ENCODE measurements around the gene TREML4. TPM values are rescaled to one million over a fixed set of nuclear protein-coding genes. Genes with fewer than 3 reads are reported as not detected.

The TREML4 gene
- total and polyA plus RNA-seq, 2 of the 4 experiments (the other 2 are of a cell fraction) = not detected

DNA sequence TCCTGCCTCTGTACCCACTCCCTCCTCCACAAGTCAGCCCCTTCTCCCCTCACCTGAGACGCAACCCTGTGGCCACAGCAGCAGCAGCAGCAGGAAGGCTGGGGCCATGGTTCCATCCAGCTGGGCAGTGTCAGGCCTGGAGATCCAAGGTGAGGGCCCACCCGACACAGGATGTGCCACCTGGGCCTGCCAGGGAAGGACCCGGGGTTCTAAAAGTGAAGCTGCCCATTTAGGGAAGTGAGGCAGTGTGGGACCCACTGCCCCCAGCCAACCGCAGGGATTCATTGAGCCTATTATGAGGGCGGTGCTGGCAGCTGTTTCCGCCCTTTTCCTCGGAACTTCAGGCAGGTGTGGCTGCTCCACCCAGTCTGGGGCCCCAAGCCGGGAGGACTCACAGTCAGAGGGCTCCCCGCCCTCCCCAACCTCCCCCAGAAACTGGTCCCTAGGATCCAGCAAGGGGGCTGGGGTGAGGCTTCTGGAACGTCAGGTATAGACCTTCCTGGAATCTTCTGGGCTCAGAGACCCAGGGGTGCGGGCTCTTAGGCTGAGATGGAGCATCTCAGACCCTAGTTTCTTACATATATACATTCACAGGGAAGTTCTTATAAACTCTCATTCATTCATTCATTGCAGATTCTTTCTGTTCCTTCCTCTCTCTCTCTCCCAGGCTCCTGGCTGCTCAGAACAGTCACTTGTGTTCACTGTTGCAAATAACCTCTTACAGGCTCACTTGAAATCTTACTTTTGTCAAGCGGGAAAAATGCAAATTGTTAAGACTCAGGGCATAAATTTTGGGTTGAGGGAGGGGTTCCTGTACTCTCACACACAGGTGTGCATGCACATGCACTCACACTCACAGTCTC is 27.0 kb upstream of the TREML4 start, which contains the start of gene TREML2 (continued):
- TF ChIP-seq MXI1 (IDR thresholded peaks at IDR 0.05; ENCODE audit: borderline replicate concordance, low read depth, low read length) = no peak

DNA sequence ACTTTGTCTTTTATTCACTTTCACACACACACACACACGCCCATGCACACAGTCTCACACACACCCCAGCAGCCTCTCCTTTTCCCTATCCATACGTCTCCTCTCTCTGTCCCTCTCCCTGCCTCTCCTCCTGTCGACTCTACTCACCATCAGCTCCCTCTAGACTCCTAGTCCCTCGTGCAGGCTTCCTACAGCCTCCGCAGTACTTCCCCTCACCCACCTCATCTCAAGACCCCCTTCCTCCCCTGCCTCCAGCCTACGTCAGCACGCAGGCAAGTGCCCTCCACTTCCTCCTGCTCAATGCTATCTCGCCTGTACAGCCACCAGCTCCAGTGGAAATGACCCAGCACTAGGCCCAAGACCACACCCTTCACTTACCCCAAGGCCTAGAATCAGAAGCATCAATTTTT is 26.4 kb upstream of the TREML4 start:
- Histone ChIP-seq H3K79me1 (ENCODE audit: low read depth in 1 of 2, low read length in 2 of 2) (no peaks in the 10 kb centered on the region), H2BK20ac (ENCODE audit: low read depth, low read length) (no peak overlapping the region), H2BK15ac (ENCODE audit: low read depth, low read length) (no peak overlapping the region), H3K9ac (ENCODE audit: low read depth, low read length) (no peak overlapping the region), H2AFZ (replicated peaks; ENCODE audit: low read length, poor library complexity) (no peak overlapping the region), H4K8ac (ENCODE audit: low read depth in 2 of 2, low read length in 2 of 2) (no peak overlapping the region), H3K4ac (ENCODE audit: low read depth, low read length) (no peak overlapping the region), H4K91ac (ENCODE audit: insufficient read depth, low read depth, low read length) (no peak overlapping the region), H4K20me1 (ENCODE audit: insufficient read depth, low read length) (no peaks in the 10 kb centered on the region), H2AK9ac (replicated peaks; ENCODE audit: low read depth, low read length, poor library complexity) (no peak overlapping the region), H3K14ac (replicated peaks; ENCODE audit: low read depth, low read length) (no peak overlapping the region), H3K56ac (ENCODE audit: extremely low read depth, insufficient read depth, low read length) (no peak overlapping the region), H3K9me1 (ENCODE audit: insufficient read depth, low read length) (no peaks in the 10 kb centered on the region), H3K23ac (ENCODE audit: low read depth, low read length) (no peak overlapping the region), H2AK5ac (ENCODE audit: low read depth, low read length) (no peak overlapping the region), H4K5ac (ENCODE audit: low read depth, low read length) (no peak overlapping the region), H3K27ac (ENCODE audit: insufficient read depth, low read length) (no peak overlapping the region), H3K27me3 (ENCODE audit: control insufficient read depth, insufficient read depth, low read length) (0 out of 2 replicates have a peak, but pooled peaks cover 2% of the 10 kb centered on the region), H3K4me2 (ENCODE audit: low read depth, low read length) (no peak overlapping the region), H3K4me1 (ENCODE audit: control insufficient read depth, insufficient read depth, low read length) (no peaks in the 10 kb centered on the region), H3K18ac (ENCODE audit: low read depth, low read length) (no peak overlapping the region), H2BK120ac (ENCODE audit: low read depth, low read length) (no peak overlapping the region), H2BK5ac (ENCODE audit: low read depth, low read length, poor library complexity, severe bottlenecking) (no peak overlapping the region), H3K36me3 (ENCODE audit: control insufficient read depth, insufficient read depth, low read length) (no peaks in the 10 kb centered on the region), H3K9me3 (ENCODE audit: control insufficient read depth, insufficient read depth, low read length) (no peaks in the 10 kb centered on the region), H3K4me3 (ENCODE audit: insufficient read depth, low read depth, low read length) (no peak overlapping the region)
- ChIA-PET POLR2A (ENCODE audit: unreplicated experiment) (no interaction called here), CTCF (no interaction called here)
- no peak for TF ChIP-seq SMC3 (IDR thresholded peaks at IDR 0.05; ENCODE audit: low read depth, low read length)
- TF ChIP-seq RCOR1 (IDR thresholded peaks at IDR 0.05; ENCODE audit: insufficient replicate concordance, low read length) = no peak
- TF ChIP-seq MAFK (IDR thresholded peaks at IDR 0.05; ENCODE audit: low read depth, low read length) = no peak
- TF ChIP-seq POLR2A (IDR thresholded peaks at IDR 0.05; ENCODE audit: low read depth, low read length) = no peak
- no peak for TF ChIP-seq ELK1 (IDR thresholded peaks at IDR 0.05; ENCODE audit: borderline replicate concordance, low read depth, low read length)
- in situ Hi-C loops (cut with MboI; ENCODE audit: low sequenced_read_pairs) (no loop called here), intact Hi-C loops (cut with micrococcal nuclease) (no loop called here), dilution Hi-C loops (cut with HindIII; ENCODE audit: low sequenced_read_pairs, unreplicated experiment) (no loop called here)
- BruUV-seq (replicated peaks) = no TSS peak
- no peak for ATAC-seq (ENCODE audit: low read depth)
- no peak for DNase-seq
- 21% methylated on average over 4 of the region's 8 CpGs; no CpG with 5 or more reads in 1 of the 2 experiments for whole genome bisulfite sequencing, 2 experiments (ENCODE audit: extremely low coverage in 2 of 2, insufficient read length in 1 of 2)
